GM10248 (cell line): ENCODE measurements around the gene MED29.
"Not testable (repeated sequence)": the region's sequence is repeated elsewhere in the genome, so short reads cannot be mapped to it uniquely, and the experiment has no call there.

ENCODE experiments used
- CTCF ChIA-PET: fragments of 300-600 bp; sonication (Branson Sonifier 250); formaldehyde crosslinking; extraction: SDS; loops from one replicate; lab custom pipeline; 2021; ENCODE audit warnings: antibody characterized with exemption; lab: Yijun Ruan, JAX
- POLR2A ChIA-PET: fragments of 350-650 bp; sonication (Branson Sonifier 250); formaldehyde crosslinking; extraction: SDS; loops from one replicate; lab custom pipeline; 2020; ENCODE audit warnings: antibody characterized with exemption; lab: Yijun Ruan, JAX
- DNase-seq: peaks from one replicate; pipeline ENCODE4 v3.0.0; 2012; ENCODE audit errors: extremely low spot score
- CTCF ChIP-seq: IDR thresholded peaks from 2 replicates; pipeline ENCODE4 v1.5.1; 2012; ENCODE audit warnings: mild to moderate bottlenecking, low read depth; ENCODE audit errors: extremely low read depth, missing control alignments, control extremely low read depth

MED29 gene

GRCh38 chr19:39369200-39369599 lies 22.0 kb upstream of the MED29 start:
- DNase-seq: no peak
- TF ChIP-seq CTCF: no peak
- POLR2A ChIA-PET: interaction anchor here (0.6 kb wide), 1 partner anchor 11 kb away, joined by 3 read pairs; no protein-coding TSS in a partner anchor
- CTCF ChIA-PET: interaction anchor here (1.0 to 2.4 kb wide), 4 partner anchors 10 to 29 kb away, joined by 3 to 9 read pairs (median 6); no protein-coding TSS in a partner anchor

- POLR2A ChIA-PET: no interaction called here
- DNase-seq: no peak
- TF ChIP-seq CTCF: no peak
- CTCF ChIA-PET: interaction anchor here (1.4 to 1.5 kb wide), 3 partner anchors 20 to 132 kb away, joined by 3 to 8 read pairs (median 4); partner anchors contain the start of genes MED29 and PAF1
Observed at GRCh38 chr19:39370735-39371134, 20.4 kb upstream of the MED29 start.

- POLR2A ChIA-PET: no interaction called here
- no peak for DNase-seq
Observed at GRCh38 chr19:39372047-39372802, 19.0 kb upstream of the MED29 start.

GRCh38 chr19:39372941-39373340 lies 18.2 kb upstream of the MED29 start:
- DNase-seq: no peak
- POLR2A ChIA-PET: no interaction called here
- TF ChIP-seq CTCF: no peak
- CTCF ChIA-PET: interaction anchor here (1.1 kb wide), 1 partner anchor 12 kb away, joined by 3 read pairs; no protein-coding TSS in a partner anchor

More at GRCh38 chr19:39372047-39372802, 19.0 kb upstream of the MED29 start:
- CTCF ChIA-PET: no interaction called here
- no peak for TF ChIP-seq CTCF

GRCh38 chr19:39375929-39376328 lies 15.2 kb upstream of the MED29 start:
- no peak for TF ChIP-seq CTCF
- ChIA-PET CTCF (interaction anchor here (1.0 to 1.3 kb wide), 4 partner anchors 9 to 25 kb away, joined by 3 to 5 read pairs (median 4); no protein-coding TSS in a partner anchor), POLR2A (interaction anchor here (1.4 kb wide), 1 partner anchor 10 kb away, joined by 3 read pairs; no protein-coding TSS in a partner anchor)
- no peak for DNase-seq

GRCh38 chr19:39377373-39378362 lies 13.5 kb upstream of the MED29 start:
- POLR2A ChIA-PET: no interaction called here
- no peak for DNase-seq
- CTCF ChIA-PET: interaction anchor here (3.0 kb wide), 1 partner anchor 9 kb away, joined by 9 read pairs; no protein-coding TSS in a partner anchor
- TF ChIP-seq CTCF: no peak

GRCh38 chr19:39379366-39379765 lies 11.8 kb upstream of the MED29 start:
- POLR2A ChIA-PET, DNase-seq: not testable (repeated sequence)
- CTCF ChIA-PET: interaction anchor here (0.6 to 3.0 kb wide), 3 partner anchors 11 to 28 kb away, joined by 3 to 9 read pairs (median 3); no protein-coding TSS in a partner anchor
